ENCODE results near the gene NOS1AP. TPM values are rescaled to one million over a fixed set of nuclear protein-coding genes. Genes with fewer than 3 reads are reported as not detected.

The NOS1AP gene
- total and polyA plus RNA-seq, 9 of the 15 experiments (the other 6 are each of a cell fraction or from before 2014, with no cell fraction given) = 0.07 to 1.5 (median 0.22) TPM

GRCh38 chr1:162193815-162194214 is 124.3 kb downstream of the NOS1AP start:
- Histone ChIP-seq H3K4me3 (no peak overlapping the region), H3K9ac (ENCODE audit: insufficient read depth in 1 of 2, low read depth in 2 of 2, low read length in 2 of 2) (no peak overlapping the region), H3K36me3 (ENCODE audit: control insufficient read depth, insufficient read depth, low read length) (no peaks in the 10 kb centered on the region), H3K27ac (ENCODE audit: extremely low read depth, low read depth, low read length) (no peak overlapping the region), H3K27me3 (ENCODE audit: control insufficient read depth in 2 of 2, insufficient read depth in 2 of 2, low read length in 2 of 2) (peaks cover 14 to 24% of the 10 kb centered on the region in 2 experiments), H4K20me1 (replicated peaks; ENCODE audit: control insufficient read depth, insufficient read depth, low read length) (peaks cover 4% of the 10 kb centered on the region; the same call in 1 of the 2 replicates), H3K9me1 (ENCODE audit: control insufficient read depth, insufficient read depth, low read length) (no peaks in the 10 kb centered on the region), H3K79me2 (ENCODE audit: control insufficient read depth, insufficient read depth, low read length) (no peaks in the 10 kb centered on the region), H3K9me3 (replicated peaks; ENCODE audit: control insufficient read depth, insufficient read depth, low read depth, low read length) (no peaks in the 10 kb centered on the region), H2AFZ (ENCODE audit: low read depth, low read length) (no peak overlapping the region), H3K4me2 (ENCODE audit: insufficient read depth, low read length) (no peak overlapping the region), H3K4me1 (replicated peaks in 1 of 2; ENCODE audit: control insufficient read depth in 2 of 2, insufficient read depth in 2 of 2, low read length in 2 of 2) (no peaks in the 10 kb centered on the region)
- ChIA-PET CTCF (ENCODE audit: low intra/inter-chr PET ratio) (no interaction called here), POLR2A (interaction anchor here (1.1 kb wide), 1 partner anchor 27 kb away, joined by 3 read pairs; no protein-coding TSS in a partner anchor)
- WGBS (ENCODE audit: insufficient coverage, low coverage, missing lambda C conversion rate) = 0% methylated on average over 3 of the region's 3 CpGs
- in situ Hi-C loops (cut with MboI) (no loop called here), intact Hi-C loops (cut with micrococcal nuclease) (no loop called here)
- ATAC-seq = no peak
- FAIRE-seq = no peak
- no peak for DNase-seq (ENCODE audit: extremely low read depth in 1 of 4, low spot score in 3 of 4)
- no TSS peak for BruUV-seq (replicated peaks)
- no peak for TF ChIP-seq ERF (CRISPR knock-in tag; IDR thresholded peaks at IDR 0.05)
- TF ChIP-seq ZNF518B (CRISPR knock-in tag; IDR thresholded peaks at IDR 0.05) = no peak
- TF ChIP-seq KLF1 (tag; IDR thresholded peaks at IDR 0.05) = no peak
- TF ChIP-seq TEAD4 (IDR thresholded peaks at IDR 0.05; ENCODE audit: low read length) = no peak
- TF ChIP-seq TEAD4 (CRISPR knock-in tag; IDR thresholded peaks at IDR 0.05; ENCODE audit: borderline replicate concordance) = no peak
- no peak for TF ChIP-seq SIX5 (IDR thresholded peaks at IDR 0.05; ENCODE audit: borderline replicate concordance in 1 of 2, insufficient read depth in 1 of 2, low read depth in 1 of 2, low read length in 2 of 2)
- no peak for TF ChIP-seq BDP1 (IDR thresholded peaks at IDR 0.05; ENCODE audit: insufficient read depth, insufficient read length)
- no peak for TF ChIP-seq PTBP1 (IDR thresholded peaks at IDR 0.05; ENCODE audit: low read depth, low read length)
